H9 (cell line): Measurements from ENCODE around the gene VWF. TPM values are rescaled to one million over a fixed set of nuclear protein-coding genes. Genes with fewer than 3 reads are reported as not detected.

ENCODE experiments used
- DNase-seq: peaks from one replicate; pipeline ENCODE4 v3.0.0-alpha.2; 2017
- H2AFZ ChIP-seq: one replicate; pipeline ENCODE4 v1.6.1; 2013; ENCODE audit warnings: mild to moderate bottlenecking, low read length, control low read depth, moderate library complexity
- H2AK5ac ChIP-seq: 2 replicates; pipeline ENCODE4 v1.6.1; 2013; ENCODE audit warnings: low read length, control low read depth, mixed read lengths; ENCODE audit not compliant: insufficient read length
- H2BK120ac ChIP-seq: one replicate; pipeline ENCODE4 v1.6.1; 2013; ENCODE audit warnings: low read depth, mild to moderate bottlenecking, low read length, control low read depth, inconsistent platforms; ENCODE audit not compliant: poor library complexity, severe bottlenecking
- H2BK12ac ChIP-seq: 2 replicates; pipeline ENCODE4 v1.6.1; 2013; ENCODE audit warnings: low read length, control low read depth, mixed read lengths, low read depth; ENCODE audit not compliant: insufficient read length
- H2BK15ac ChIP-seq: 2 replicates; pipeline ENCODE4 v1.6.1; 2013; ENCODE audit warnings: low read depth, low read length, control low read depth
- H2BK20ac ChIP-seq: one replicate; pipeline ENCODE4 v1.6.1; 2013; ENCODE audit warnings: low read depth, mild to moderate bottlenecking, low read length, control low read depth, inconsistent platforms; ENCODE audit not compliant: poor library complexity, severe bottlenecking
- H2BK5ac ChIP-seq: 2 replicates; pipeline ENCODE4 v1.6.1; 2013; ENCODE audit warnings: low read length, control low read depth, mixed read lengths; ENCODE audit not compliant: insufficient read length
- H3K14ac ChIP-seq: 2 replicates; pipeline ENCODE4 v1.6.1; 2013; ENCODE audit warnings: low read length, control low read depth; ENCODE audit not compliant: insufficient read depth
- H3K18ac ChIP-seq: 2 replicates; pipeline ENCODE4 v1.6.1; 2013; ENCODE audit warnings: low read depth, mild to moderate bottlenecking, mixed read lengths, low read length, control low read depth; ENCODE audit not compliant: insufficient read length
- H3K23ac ChIP-seq: 2 replicates; pipeline ENCODE4 v1.6.1; 2013; ENCODE audit warnings: low read length, control low read depth, mixed read lengths, low read depth; ENCODE audit not compliant: insufficient read length
- H3K23me2 ChIP-seq: 2 replicates; pipeline ENCODE4 v1.6.1; 2013; ENCODE audit warnings: low read depth, mild to moderate bottlenecking, mixed read lengths, low read length, control low read depth; ENCODE audit not compliant: insufficient read length, poor library complexity, severe bottlenecking
- H3K27ac ChIP-seq: 2 replicates; pipeline ENCODE4 v1.5.1; 2013; ENCODE audit warnings: low read length, control low read depth, mixed read lengths, low read depth; ENCODE audit not compliant: insufficient read length
- H3K27me3 ChIP-seq: 2 replicates; pipeline ENCODE4 v1.6.1; 2013; ENCODE audit warnings: low read length, control low read depth, inconsistent platforms; ENCODE audit not compliant: insufficient read depth
- H3K4ac ChIP-seq: 2 replicates; pipeline ENCODE4 v1.6.1; 2013; ENCODE audit warnings: low read depth, mild to moderate bottlenecking, control low read depth, inconsistent platforms, low read length, moderate library complexity
- H3K4me1 ChIP-seq: 2 replicates; pipeline ENCODE4 v1.6.1; 2013; ENCODE audit warnings: low read length, control low read depth, inconsistent platforms; ENCODE audit not compliant: insufficient read depth
- H3K4me2 ChIP-seq: 2 replicates; pipeline ENCODE4 v1.6.1; 2013; ENCODE audit warnings: low read length, control low read depth, mixed read lengths; ENCODE audit not compliant: insufficient read length, insufficient read depth
- H3K56ac ChIP-seq: 2 replicates; pipeline ENCODE4 v1.6.1; 2013; ENCODE audit warnings: low read depth, mild to moderate bottlenecking, mixed read lengths, low read length, control low read depth; ENCODE audit not compliant: insufficient read length
- H3K79me1 ChIP-seq: 2 replicates; pipeline ENCODE4 v1.6.1; 2013; ENCODE audit warnings: low read depth, mild to moderate bottlenecking, moderate library complexity, low read length, control low read depth, inconsistent platforms; ENCODE audit not compliant: insufficient read depth, poor library complexity, severe bottlenecking
- H3K79me2 ChIP-seq: 2 replicates; pipeline ENCODE4 v1.6.1; 2013; ENCODE audit warnings: low read length, control low read depth, inconsistent platforms; ENCODE audit not compliant: insufficient read depth
- H3K9ac ChIP-seq: 2 replicates; pipeline ENCODE4 v1.6.1; 2013; ENCODE audit warnings: low read length, control low read depth, mixed read lengths; ENCODE audit not compliant: insufficient read length; ENCODE audit errors: extremely low read depth
- H3K9me3 ChIP-seq: one replicate; pipeline ENCODE4 v1.6.1; 2013; ENCODE audit warnings: low read depth, low read length, inconsistent platforms; ENCODE audit not compliant: control insufficient read depth
- H3T11ph ChIP-seq: one replicate; pipeline ENCODE4 v1.6.1; 2013; ENCODE audit warnings: mild to moderate bottlenecking, low read length, control low read depth, inconsistent platforms
- H4K20me1 ChIP-seq: one replicate; pipeline ENCODE4 v1.6.1; 2013; ENCODE audit not compliant: control insufficient read depth, insufficient read length, insufficient read depth
- H4K5ac ChIP-seq: 2 replicates; pipeline ENCODE4 v1.6.1; 2013; ENCODE audit warnings: low read depth, mild to moderate bottlenecking, mixed read lengths, low read length, control low read depth; ENCODE audit not compliant: insufficient read length
- H4K8ac ChIP-seq: replicated peaks from 2 replicates; pipeline ENCODE4 v1.6.1; 2013; ENCODE audit warnings: low read length, control low read depth, mixed read lengths, low read depth; ENCODE audit not compliant: insufficient read length
- H4K91ac ChIP-seq: 2 replicates; pipeline ENCODE4 v1.6.1; 2013; ENCODE audit warnings: low read depth, mild to moderate bottlenecking, moderate library complexity, mixed read lengths, low read length, control low read depth; ENCODE audit not compliant: insufficient read length
- H3K27ac Mint-ChIP-seq, 3 experiments: 2 replicates in 2 of 3; 3 replicates in 1 of 3; pipeline ENCODE4 v1.8.0; 2020 to 2021; ENCODE audit warnings: mixed read lengths in 3 of 3, mild to moderate bottlenecking in 1 of 3, moderate library complexity in 1 of 3
- H3K27me3 Mint-ChIP-seq: 2 replicates; pipeline ENCODE4 v1.8.0; 2021; ENCODE audit warnings: low read depth, mild to moderate bottlenecking, moderate library complexity, mixed read lengths
- H3K36me3 Mint-ChIP-seq, 3 experiments: 2 replicates in 2 of 3; 3 replicates in 1 of 3; pipeline ENCODE4 v1.8.0; 2020 to 2021; ENCODE audit warnings: low read depth in 3 of 3, mixed read lengths in 3 of 3; ENCODE audit not compliant: insufficient read depth in 1 of 3
- H3K4me1 Mint-ChIP-seq, 2 experiments: 2 replicates each; pipeline ENCODE4 v1.8.0; 2020; ENCODE audit warnings: mixed read lengths in 2 of 2
- H3K4me3 Mint-ChIP-seq, 2 experiments: 2 replicates in 1 of 2; 3 replicates in 1 of 2; pipeline ENCODE4 v1.8.0; 2020 to 2021; ENCODE audit warnings: mild to moderate bottlenecking in 2 of 2, mixed read lengths in 2 of 2, moderate library complexity in 1 of 2
- H3K9me3 Mint-ChIP-seq, 2 experiments: 2 replicates in 1 of 2; 3 replicates in 1 of 2; pipeline ENCODE4 v1.8.0; 2020; ENCODE audit warnings: mild to moderate bottlenecking in 2 of 2, mixed read lengths in 2 of 2, moderate library complexity in 1 of 2
- WGBS: extraction: QIAGEN DNeasy Blood & Tissue Kit; methylation state at CpG from one replicate; pipeline ENCODE4 v1.1.7; 2013; ENCODE audit warnings: missing lambda C conversion rate, low lambda C conversion rate, mixed read lengths; ENCODE audit not compliant: insufficient read length; ENCODE audit errors: extremely low coverage; 5-methylcytosine and 5-hydroxymethylcytosine counted together
- total RNA-seq: library from RNA; stranded (reverse); gene quantifications from 2 replicates; pipeline ENCODE4 v1.2.1, GENCODE V29; 2021
- TF ChIP-seq, protein P1 (sequence below): fragments of 200-600 bp; sonication (generic); conservative IDR thresholded peaks from 3 replicates; pipeline ENCODE4 v1.8.0; 2021; ENCODE audit warnings: antibody characterized with exemption, mild to moderate bottlenecking

Gene VWF
- total RNA-seq, 1 experiment from 2014 or later = 0.17 TPM

DNA sequence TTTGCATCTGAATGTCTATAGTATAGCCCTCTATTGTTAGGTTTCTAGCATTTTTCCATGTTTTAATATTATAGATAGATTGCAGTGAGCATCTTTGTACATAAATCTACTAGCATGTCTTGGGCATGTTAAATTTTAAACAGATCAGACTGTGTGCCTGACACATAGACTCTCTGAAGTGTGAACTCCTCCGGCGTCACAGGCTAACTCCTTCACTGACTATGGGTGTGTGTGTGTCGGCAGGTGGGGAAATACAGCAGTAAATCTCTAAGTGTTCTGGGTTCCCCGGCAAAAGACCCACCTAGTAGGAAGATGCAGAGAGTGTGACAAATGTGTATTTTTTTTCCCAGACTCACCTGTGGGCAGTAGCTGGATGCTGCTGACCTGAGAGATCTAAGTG, 2.3 kb downstream of the VWF start:
- no peaks in the 10 kb centered on the region for H3K4me1 ChIP-seq
- H3K36me3 Mint-ChIP-seq = no peaks in the 10 kb centered on the region; a peak in 1 of 7 replicates
- H2BK20ac ChIP-seq = no peak overlapping the region
- H4K5ac ChIP-seq = no peak overlapping the region
- H3K56ac ChIP-seq = no peak overlapping the region
- no peaks in the 10 kb centered on the region for H3K27me3 ChIP-seq
- H3K4me3 Mint-ChIP-seq = no peak overlapping the region
- no peak overlapping the region for H3K23ac ChIP-seq
- no peak overlapping the region for H3K27ac ChIP-seq
- no peak overlapping the region for H4K91ac ChIP-seq
- H3K14ac ChIP-seq = no peak overlapping the region
- no peaks in the 10 kb centered on the region for H4K20me1 ChIP-seq
- peaks cover 11 to 33% of the 10 kb centered on the region in 2 experiments for H3K4me1 Mint-ChIP-seq
- H3K79me2 ChIP-seq = no peaks in the 10 kb centered on the region
- no peaks in the 10 kb centered on the region for H3K9me3 ChIP-seq
- H2AFZ ChIP-seq = no peak overlapping the region
- H3K9me3 Mint-ChIP-seq = no peaks in the 10 kb centered on the region
- no peak overlapping the region for H2BK12ac ChIP-seq
- H3K4me2 ChIP-seq = no peak overlapping the region
- H2BK5ac ChIP-seq = no peak overlapping the region
- TF ChIP-seq, protein P1, sequence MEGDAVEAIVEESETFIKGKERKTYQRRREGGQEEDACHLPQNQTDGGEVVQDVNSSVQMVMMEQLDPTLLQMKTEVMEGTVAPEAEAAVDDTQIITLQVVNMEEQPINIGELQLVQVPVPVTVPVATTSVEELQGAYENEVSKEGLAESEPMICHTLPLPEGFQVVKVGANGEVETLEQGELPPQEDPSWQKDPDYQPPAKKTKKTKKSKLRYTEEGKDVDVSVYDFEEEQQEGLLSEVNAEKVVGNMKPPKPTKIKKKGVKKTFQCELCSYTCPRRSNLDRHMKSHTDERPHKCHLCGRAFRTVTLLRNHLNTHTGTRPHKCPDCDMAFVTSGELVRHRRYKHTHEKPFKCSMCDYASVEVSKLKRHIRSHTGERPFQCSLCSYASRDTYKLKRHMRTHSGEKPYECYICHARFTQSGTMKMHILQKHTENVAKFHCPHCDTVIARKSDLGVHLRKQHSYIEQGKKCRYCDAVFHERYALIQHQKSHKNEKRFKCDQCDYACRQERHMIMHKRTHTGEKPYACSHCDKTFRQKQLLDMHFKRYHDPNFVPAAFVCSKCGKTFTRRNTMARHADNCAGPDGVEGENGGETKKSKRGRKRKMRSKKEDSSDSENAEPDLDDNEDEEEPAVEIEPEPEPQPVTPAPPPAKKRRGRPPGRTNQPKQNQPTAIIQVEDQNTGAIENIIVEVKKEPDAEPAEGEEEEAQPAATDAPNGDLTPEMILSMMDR = no peak
- H2BK120ac ChIP-seq = no peak overlapping the region
- no peak overlapping the region for H3K18ac ChIP-seq
- no peak overlapping the region for H4K8ac ChIP-seq
- no peak overlapping the region for H3T11ph ChIP-seq
- no peak overlapping the region for H2BK15ac ChIP-seq
- no CpG with 5 or more reads among the region's 4 CpGs for WGBS
- no peak overlapping the region for H3K4ac ChIP-seq
- no peaks in the 10 kb centered on the region for H3K79me1 ChIP-seq
- no peak overlapping the region for H2AK5ac ChIP-seq
- no peak overlapping the region for H3K27ac Mint-ChIP-seq
- no peak for DNase-seq
- no peak overlapping the region for H3K9ac ChIP-seq
- H3K23me2 ChIP-seq = no peaks in the 10 kb centered on the region
- H3K27me3 Mint-ChIP-seq = peaks cover 5% of the 10 kb centered on the region
